Endothelial cell of umbilical vein (primary cell): ENCODE results near the gene TET1. TPM values are rescaled to one million over a fixed set of nuclear protein-coding genes. Genes with fewer than 3 reads are reported as not detected.
"Not testable (repeated sequence)": the region's sequence is repeated elsewhere in the genome, so short reads cannot be mapped to it uniquely, and the experiment has no call there.

ENCODE experiments used
- BruUV-seq: library from RNA; stranded (reverse); fragments of 400-500 nt; replicated peaks from 2 replicates; lab custom pipeline; 2021; lab: Mats Ljungman, UMichigan
- CTCF ChIA-PET: fragments of 300-600, 350-600 bp; sonication (Branson Sonifier 250); formaldehyde crosslinking; loops from one replicate; lab custom pipeline; 2021; ENCODE audit warnings: antibody characterized with exemption, inconsistent platforms; lab: Charles Lee
- POLR2A ChIA-PET: fragments of 300-600, 350-600 bp; sonication (Branson Sonifier 250); formaldehyde crosslinking; loops from one replicate; lab custom pipeline; 2021; ENCODE audit warnings: antibody characterized with exemption, inconsistent platforms; lab: Charles Lee
- DNase-seq: peaks from one replicate; pipeline ENCODE4 v3.0.0-alpha.2; 2011; ENCODE audit warnings: low read depth, low spot score
- FAIRE-seq: peaks from 2 replicates; lab custom pipeline; 2011; peaks lifted over from hg19 to GRCh38; lab: Jason Lieb, UNC
- H2AFZ ChIP-seq: 2 replicates; pipeline ENCODE4 v1.6.0; 2012; ENCODE audit warnings: low read depth, low read length, control low read depth, inconsistent platforms
- H3K27ac ChIP-seq: 2 replicates; pipeline ENCODE4 v1.5.1; 2011; ENCODE audit warnings: low read depth, mild to moderate bottlenecking, control low read depth, low read length, moderate library complexity; ENCODE audit not compliant: insufficient read depth
- H3K27me3 ChIP-seq, 2 experiments: 2 replicates each; pipeline versions ENCODE4 v1.6.0 to v1.6.1; 2011; ENCODE audit warnings: low read length in 2 of 2, mixed read lengths in 1 of 2; ENCODE audit not compliant: control insufficient read depth in 2 of 2, insufficient read depth in 2 of 2
- H3K36me3 ChIP-seq, 2 experiments: 2 replicates in 1 of 2; 3 replicates in 1 of 2; pipeline ENCODE4 v1.5.1; 2011; ENCODE audit warnings: low read length in 2 of 2, mild to moderate bottlenecking in 1 of 2, moderate library complexity in 1 of 2; ENCODE audit not compliant: control insufficient read depth in 2 of 2, insufficient read depth in 2 of 2; ENCODE audit errors: extremely low read depth in 1 of 2
- H3K4me1 ChIP-seq: 3 replicates; pipeline ENCODE4 v1.5.1; 2011; ENCODE audit warnings: mild to moderate bottlenecking, low read length; ENCODE audit not compliant: control insufficient read depth, insufficient read depth; ENCODE audit errors: extremely low read depth
- H3K4me2 ChIP-seq: 2 replicates; pipeline ENCODE4 v1.6.1; 2011; ENCODE audit warnings: low read length, control low read depth, mixed read lengths; ENCODE audit not compliant: insufficient read depth
- H3K4me3 ChIP-seq, 3 experiments: fragments of 200-600 bp in 1 of 3; sonication (generic), shearing (Covaris generic) in 1 of 3; replicated peaks in 1 of 3; 2 replicates each; pipeline ENCODE4 v1.5.1; 2011 to 2016; ENCODE audit warnings: control low read depth in 3 of 3, low read length in 3 of 3, mild to moderate bottlenecking in 2 of 3, inconsistent platforms in 1 of 3, low read depth in 1 of 3, moderate library complexity in 1 of 3; ENCODE audit not compliant: insufficient read depth in 1 of 3
- H3K79me2 ChIP-seq: 2 replicates; pipeline ENCODE4 v1.6.0; 2012; ENCODE audit warnings: low read length, inconsistent platforms; ENCODE audit not compliant: control insufficient read depth, insufficient read depth
- H3K9ac ChIP-seq: replicated peaks from 2 replicates; pipeline ENCODE3; 2011; ENCODE audit warnings: low read length, control low read depth; ENCODE audit not compliant: insufficient read depth; ENCODE audit errors: extremely low read depth
- H3K9me1 ChIP-seq: replicated peaks from 3 replicates; pipeline ENCODE4 v1.6.0; 2011; ENCODE audit warnings: mild to moderate bottlenecking, low read length; ENCODE audit not compliant: control insufficient read depth, insufficient read depth; ENCODE audit errors: extremely low read depth
- H3K9me3 ChIP-seq: replicated peaks from 2 replicates; pipeline ENCODE4 v1.5.1; 2012; ENCODE audit warnings: low read length, inconsistent platforms; ENCODE audit not compliant: control insufficient read depth, insufficient read depth
- H4K20me1 ChIP-seq: replicated peaks from 2 replicates; pipeline ENCODE3; 2011; ENCODE audit warnings: mild to moderate bottlenecking, low read length; ENCODE audit not compliant: control insufficient read depth, insufficient read depth; ENCODE audit errors: extremely low read depth
- EZH2 ChIP-seq: IDR thresholded peaks from 2 replicates; pipeline ENCODE4 v1.6.1; 2012; ENCODE audit warnings: borderline replicate concordance, low read depth, mild to moderate bottlenecking, moderate library complexity, low read length, inconsistent platforms; ENCODE audit not compliant: severe bottlenecking
- FOS ChIP-seq: IDR thresholded peaks from 2 replicates; pipeline ENCODE4 v1.6.1; 2011; ENCODE audit warnings: mild to moderate bottlenecking, low read length, moderate library complexity, borderline replicate concordance; ENCODE audit not compliant: insufficient read depth
- GATA2 ChIP-seq: IDR thresholded peaks from 2 replicates; pipeline ENCODE4 v1.7.0; 2011; ENCODE audit warnings: low read depth, mild to moderate bottlenecking, moderate library complexity, mixed read lengths, low read length; ENCODE audit not compliant: insufficient read length, insufficient read depth
- JUN ChIP-seq: IDR thresholded peaks from 2 replicates; pipeline ENCODE4 v1.6.1; 2011; ENCODE audit warnings: borderline replicate concordance, low read depth; ENCODE audit not compliant: insufficient read length, insufficient read depth
- MYC ChIP-seq: IDR thresholded peaks from one replicate; pipeline ENCODE4 v1.6.1; 2011; ENCODE audit warnings: mild to moderate bottlenecking, low read depth, low read length
- POLR2A ChIP-seq: IDR thresholded peaks from 2 replicates; pipeline ENCODE4 v1.6.1; 2012; ENCODE audit warnings: low read depth, mild to moderate bottlenecking, control low read depth, low read length
- POLR2AphosphoS5 ChIP-seq: IDR thresholded peaks from 2 replicates; pipeline ENCODE4 v1.6.1; 2012; ENCODE audit warnings: low read depth, mild to moderate bottlenecking, control low read depth, low read length, moderate library complexity; ENCODE audit not compliant: insufficient read depth
- dilution Hi-C: fragments of 300-500 bp; cut with MboI; formaldehyde crosslinking; loops from one replicate; pipeline ENCODE4 v1.15.0; 2019; ENCODE audit warnings: low sequenced_read_pairs; ENCODE audit not compliant: extremely low pct_ligation_motif_present
- intact Hi-C: fragments of 100-400 bp; cut with micrococcal nuclease; formaldehyde crosslinking; loops from one replicate; pipeline ENCODE4 v1.10.0; 2022
- polyA plus RNA-seq, 4 experiments: library from polyadenylated mRNA; depleted of rRNA in 3 of 4; stranded (reverse) in 3 of 4; unstranded in 1 of 4; fragments of >200 nt; gene quantifications; 2 replicates each; pipeline versions ENCODE4 v1.2.1 to v1.2.3, GENCODE V29; 2011 to 2012; ENCODE audit warnings: missing spikeins in 1 of 4
- total RNA-seq: library from RNA; stranded (reverse); gene quantifications from 2 replicates; pipeline ENCODE4 v1.2.3, GENCODE V29; 2021
- TF ChIP-seq, protein P1 (sequence below), 2 donors: IDR thresholded peaks; 1 replicate in 1 of 2; 2 replicates in 1 of 2; pipeline ENCODE4 v1.5.1; 2011; ENCODE audit warnings: low read length in 2 of 2, mild to moderate bottlenecking in 2 of 2, moderate library complexity in 2 of 2, control low read depth in 1 of 2, inconsistent platforms in 1 of 2, low read depth in 1 of 2; ENCODE audit not compliant: insufficient read depth in 1 of 2; ENCODE audit errors: extremely low read depth in 1 of 2
- TF ChIP-seq, protein P2 (sequence below): IDR thresholded peaks from 2 replicates; pipeline ENCODE4 v1.6.1; 2011; ENCODE audit not compliant: insufficient read depth, insufficient read length

TET1 gene
- total and polyA plus RNA-seq, 2 donors (not counting 3 experiments of a cell fraction or from before 2014, with no cell fraction given) = 0.23 to 1.5 TPM

DNA sequence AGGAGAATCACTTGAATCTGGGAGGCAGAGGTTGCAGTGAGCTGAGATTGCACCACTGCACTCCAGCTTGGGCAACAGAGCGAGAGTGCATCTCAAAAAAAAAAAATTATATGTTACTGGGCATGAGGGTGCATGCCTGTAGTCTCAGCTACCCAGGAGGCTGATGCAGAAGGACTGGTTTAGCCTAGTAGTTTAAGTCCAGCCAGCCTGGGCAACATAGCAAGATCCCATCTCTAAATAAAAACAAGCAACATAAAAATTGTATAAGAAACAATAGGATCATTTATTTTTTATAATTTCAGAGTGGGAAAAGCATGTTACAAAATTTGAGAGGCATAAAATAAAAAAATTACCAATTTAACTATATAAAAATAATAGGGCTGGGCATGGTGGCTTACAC is 145.4 kb downstream of the TET1 start:
- no peak overlapping the region for H3K4me3 ChIP-seq
- no peaks in the 10 kb centered on the region for H3K9me3 ChIP-seq
- H3K79me2 ChIP-seq = no peaks in the 10 kb centered on the region
- no peak overlapping the region for H3K4me2 ChIP-seq
- H3K9me1 ChIP-seq = no peaks in the 10 kb centered on the region
- no peak overlapping the region for H2AFZ ChIP-seq
- H3K27ac ChIP-seq = no peak overlapping the region
- H3K4me1 ChIP-seq = no peaks in the 10 kb centered on the region
- POLR2A ChIA-PET = no interaction called here
- CTCF ChIA-PET = interaction anchor here (1.4 kb wide), 1 partner anchor 155 kb away, joined by 3 read pairs; no protein-coding TSS in a partner anchor
- intact Hi-C loops = no loop called here
- dilution Hi-C loops = no loop called here
- no TSS peak for BruUV-seq
- TF ChIP-seq, protein P1, sequence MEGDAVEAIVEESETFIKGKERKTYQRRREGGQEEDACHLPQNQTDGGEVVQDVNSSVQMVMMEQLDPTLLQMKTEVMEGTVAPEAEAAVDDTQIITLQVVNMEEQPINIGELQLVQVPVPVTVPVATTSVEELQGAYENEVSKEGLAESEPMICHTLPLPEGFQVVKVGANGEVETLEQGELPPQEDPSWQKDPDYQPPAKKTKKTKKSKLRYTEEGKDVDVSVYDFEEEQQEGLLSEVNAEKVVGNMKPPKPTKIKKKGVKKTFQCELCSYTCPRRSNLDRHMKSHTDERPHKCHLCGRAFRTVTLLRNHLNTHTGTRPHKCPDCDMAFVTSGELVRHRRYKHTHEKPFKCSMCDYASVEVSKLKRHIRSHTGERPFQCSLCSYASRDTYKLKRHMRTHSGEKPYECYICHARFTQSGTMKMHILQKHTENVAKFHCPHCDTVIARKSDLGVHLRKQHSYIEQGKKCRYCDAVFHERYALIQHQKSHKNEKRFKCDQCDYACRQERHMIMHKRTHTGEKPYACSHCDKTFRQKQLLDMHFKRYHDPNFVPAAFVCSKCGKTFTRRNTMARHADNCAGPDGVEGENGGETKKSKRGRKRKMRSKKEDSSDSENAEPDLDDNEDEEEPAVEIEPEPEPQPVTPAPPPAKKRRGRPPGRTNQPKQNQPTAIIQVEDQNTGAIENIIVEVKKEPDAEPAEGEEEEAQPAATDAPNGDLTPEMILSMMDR (IDR thresholded peaks at IDR 0.05; ENCODE audit: extremely low read depth in 1 of 2, insufficient read depth in 1 of 2, low read depth in 1 of 2, low read length in 2 of 2) = no peak
- TF ChIP-seq JUN = no peak
- TF ChIP-seq, protein P2, sequence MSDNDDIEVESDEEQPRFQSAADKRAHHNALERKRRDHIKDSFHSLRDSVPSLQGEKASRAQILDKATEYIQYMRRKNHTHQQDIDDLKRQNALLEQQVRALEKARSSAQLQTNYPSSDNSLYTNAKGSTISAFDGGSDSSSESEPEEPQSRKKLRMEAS = no peak
- no peak for TF ChIP-seq GATA2
- no peak for TF ChIP-seq MYC
- TF ChIP-seq POLR2AphosphoS5 = no peak
- TF ChIP-seq EZH2 = no peak
- TF ChIP-seq POLR2A = no peak
- no peak for TF ChIP-seq FOS
- H4K20me1 ChIP-seq = no peaks in the 10 kb centered on the region
- H3K9ac ChIP-seq = no peak overlapping the region
- no peaks in the 10 kb centered on the region for H3K27me3 ChIP-seq
- no peaks in the 10 kb centered on the region for H3K36me3 ChIP-seq
- DNase-seq = no peak
- FAIRE-seq = no peak

DNA sequence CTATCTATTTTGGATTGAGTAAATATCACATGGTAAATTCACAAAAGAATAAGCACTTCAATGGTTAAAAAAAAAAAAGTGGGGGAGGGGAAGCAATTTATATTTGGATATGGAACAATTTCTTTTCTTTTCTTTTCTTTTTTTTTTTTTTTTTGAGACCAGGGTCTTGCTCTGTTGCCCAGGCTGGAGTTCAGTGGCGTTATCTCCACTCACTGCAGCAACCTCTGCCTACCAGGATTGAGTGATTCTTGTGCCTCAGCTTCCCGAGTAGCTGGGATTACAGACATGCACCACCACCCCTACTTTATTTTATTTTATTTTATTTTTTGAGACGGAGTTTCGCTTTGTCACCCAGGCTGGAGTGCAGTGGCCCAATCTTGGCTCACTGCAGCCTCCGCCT is 148.8 kb downstream of the TET1 start:
- H3K27me3 ChIP-seq, dilution Hi-C loops, H2AFZ ChIP-seq, BruUV-seq, H3K36me3 ChIP-seq, H3K9me3 ChIP-seq, H4K20me1 ChIP-seq, intact Hi-C loops, H3K4me2 ChIP-seq, H3K9me1 ChIP-seq, H3K27ac ChIP-seq, DNase-seq, POLR2A ChIA-PET, H3K4me3 ChIP-seq, H3K4me1 ChIP-seq, H3K9ac ChIP-seq, FAIRE-seq, H3K79me2 ChIP-seq: not testable (repeated sequence)
- CTCF ChIA-PET = interaction anchor here (2.9 kb wide), 1 partner anchor 158 kb away, joined by 9 read pairs; no protein-coding TSS in a partner anchor

DNA sequence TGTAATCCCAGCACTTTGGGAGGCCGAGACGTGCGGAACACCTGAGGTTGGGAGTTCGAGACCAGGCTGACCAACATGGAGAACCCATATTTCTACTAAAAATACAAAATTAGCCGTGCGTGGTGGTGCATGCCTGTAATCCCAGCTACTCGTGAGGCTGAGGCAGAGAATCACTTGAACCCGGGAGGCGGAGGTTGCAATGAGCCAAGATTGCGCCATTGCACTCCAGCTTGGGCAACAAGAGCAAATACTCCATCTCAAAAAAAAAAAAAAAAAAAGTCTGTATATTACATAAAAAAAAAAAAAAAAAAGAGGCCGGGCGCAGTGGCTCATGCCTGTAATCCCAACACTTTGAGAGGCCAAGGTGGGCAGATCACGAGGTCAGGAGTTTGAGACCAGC is 152.9 kb downstream of the TET1 start:
- H3K27ac ChIP-seq, H3K4me2 ChIP-seq, intact Hi-C loops, H2AFZ ChIP-seq, H3K9me1 ChIP-seq, H3K4me1 ChIP-seq, H3K36me3 ChIP-seq, CTCF ChIA-PET, H3K4me3 ChIP-seq, H3K9ac ChIP-seq, H4K20me1 ChIP-seq, H3K27me3 ChIP-seq, DNase-seq, H3K79me2 ChIP-seq, POLR2A ChIA-PET, dilution Hi-C loops, FAIRE-seq, H3K9me3 ChIP-seq, BruUV-seq: not testable (repeated sequence)
